DND-41 (cell line): ENCODE data around the gene CEMIP.

Experiments used
- CTCF ChIP-seq: IDR thresholded peaks from 2 replicates; pipeline ENCODE4 v1.5.1; 2012; ENCODE audit warnings: borderline replicate concordance, low read length, moderate library complexity, mild to moderate bottlenecking; ENCODE audit not compliant: poor library complexity, severe bottlenecking; ENCODE audit errors: extremely low read depth
- EZH2 ChIP-seq: IDR thresholded peaks from 3 replicates; pipeline ENCODE4 v1.6.1; 2012; ENCODE audit warnings: borderline replicate concordance, low read depth, mild to moderate bottlenecking, moderate library complexity, low read length, inconsistent platforms; ENCODE audit not compliant: severe bottlenecking

- no peak for TF ChIP-seq CTCF
- no peak for TF ChIP-seq EZH2
Observed at GRCh38 chr15:80931191-80931590, 152.0 kb downstream of the CEMIP start.
